Measurements from ENCODE around the gene LMX1A.

Gene LMX1A

DNA sequence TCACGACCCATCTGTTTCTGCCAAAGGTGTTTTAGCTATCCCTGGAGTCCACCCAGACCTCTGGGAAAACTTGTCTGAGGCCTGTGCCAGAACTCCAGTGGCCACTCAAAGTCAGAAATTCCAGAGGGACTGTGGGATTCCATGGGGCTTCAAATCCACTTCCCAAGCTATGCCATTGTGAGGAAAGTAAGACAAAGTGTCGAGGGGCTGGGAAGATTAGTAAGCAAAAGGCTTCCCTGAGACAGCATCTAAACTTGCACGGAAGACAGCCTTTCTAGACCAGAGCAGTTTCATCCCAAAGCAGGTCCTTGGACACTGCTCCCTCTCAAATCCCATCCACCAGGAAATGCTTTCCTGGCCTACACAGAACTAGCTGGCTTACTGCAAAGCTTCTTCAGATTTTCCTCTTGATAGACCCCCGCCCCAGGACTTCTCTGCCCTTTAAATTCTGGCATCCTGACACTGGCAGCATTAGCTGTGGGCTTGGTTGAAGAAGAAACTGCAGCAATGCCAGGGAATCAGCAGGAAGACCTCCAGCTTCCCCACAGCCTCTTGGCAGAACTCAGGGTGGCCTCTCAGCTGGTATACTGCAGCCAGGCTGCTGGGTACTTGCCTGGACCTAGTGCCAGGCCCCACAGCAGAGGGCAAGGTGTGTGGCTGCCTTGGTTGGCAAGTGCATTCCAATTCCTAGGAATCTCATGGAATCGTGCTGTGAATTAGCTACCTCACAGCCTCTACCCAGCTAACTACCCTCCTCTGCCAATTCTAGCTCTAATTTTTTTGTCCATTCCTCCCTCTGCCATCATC lies 27.3 kb upstream of the LMX1A start:
- ChIA-PET POLR2A (no interaction called here), CTCF (interaction anchor here (1.1 to 6.7 kb wide), 3 partner anchors 9 to 209 kb away, joined by 4 to 54 read pairs (median 28); no protein-coding TSS in a partner anchor)

DNA sequence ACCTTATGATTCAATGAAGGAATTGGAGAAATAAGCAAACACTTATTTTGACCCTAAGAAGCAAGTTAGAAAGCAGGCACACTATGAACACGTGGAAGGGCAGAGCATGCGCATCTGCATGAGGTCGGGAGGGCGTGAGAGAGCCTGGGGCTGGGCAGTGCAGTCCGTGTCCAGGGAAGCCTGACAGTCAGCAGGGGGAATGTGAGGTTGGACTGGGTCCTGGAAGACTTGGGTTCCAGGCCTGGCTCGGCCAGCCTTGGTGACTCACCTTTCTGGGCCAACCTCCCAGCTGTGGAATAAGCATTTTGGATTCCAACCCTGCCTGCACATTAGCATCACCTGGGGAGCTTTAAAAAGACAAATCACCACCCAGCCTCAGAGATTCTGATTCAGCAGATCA lies 26.6 kb upstream of the LMX1A start:
- ChIA-PET POLR2A (no interaction called here), CTCF (interaction anchor here (1.1 to 6.7 kb wide), 3 partner anchors 10 to 209 kb away, joined by 4 to 54 read pairs (median 28); no protein-coding TSS in a partner anchor)
- TF ChIP-seq, protein P1, sequence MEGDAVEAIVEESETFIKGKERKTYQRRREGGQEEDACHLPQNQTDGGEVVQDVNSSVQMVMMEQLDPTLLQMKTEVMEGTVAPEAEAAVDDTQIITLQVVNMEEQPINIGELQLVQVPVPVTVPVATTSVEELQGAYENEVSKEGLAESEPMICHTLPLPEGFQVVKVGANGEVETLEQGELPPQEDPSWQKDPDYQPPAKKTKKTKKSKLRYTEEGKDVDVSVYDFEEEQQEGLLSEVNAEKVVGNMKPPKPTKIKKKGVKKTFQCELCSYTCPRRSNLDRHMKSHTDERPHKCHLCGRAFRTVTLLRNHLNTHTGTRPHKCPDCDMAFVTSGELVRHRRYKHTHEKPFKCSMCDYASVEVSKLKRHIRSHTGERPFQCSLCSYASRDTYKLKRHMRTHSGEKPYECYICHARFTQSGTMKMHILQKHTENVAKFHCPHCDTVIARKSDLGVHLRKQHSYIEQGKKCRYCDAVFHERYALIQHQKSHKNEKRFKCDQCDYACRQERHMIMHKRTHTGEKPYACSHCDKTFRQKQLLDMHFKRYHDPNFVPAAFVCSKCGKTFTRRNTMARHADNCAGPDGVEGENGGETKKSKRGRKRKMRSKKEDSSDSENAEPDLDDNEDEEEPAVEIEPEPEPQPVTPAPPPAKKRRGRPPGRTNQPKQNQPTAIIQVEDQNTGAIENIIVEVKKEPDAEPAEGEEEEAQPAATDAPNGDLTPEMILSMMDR (IDR thresholded peaks at IDR 0.05; ENCODE audit: insufficient read depth, low read length, missing control alignments): no peak
- no peak overlapping the region for H3K4me3 ChIP-seq (ENCODE audit: low read depth, low read length)
- no peak for DNase-seq (ENCODE audit: low read depth, low spot score)

More for the DNA sequence above, 27.3 kb upstream of the LMX1A start:
- TF ChIP-seq, protein P1 (IDR thresholded peaks at IDR 0.05; ENCODE audit: insufficient read depth, low read length, missing control alignments): no peak
- H3K4me3 ChIP-seq (ENCODE audit: low read depth, low read length): no peak overlapping the region
- no peak for DNase-seq (ENCODE audit: low read depth, low spot score)

DNA sequence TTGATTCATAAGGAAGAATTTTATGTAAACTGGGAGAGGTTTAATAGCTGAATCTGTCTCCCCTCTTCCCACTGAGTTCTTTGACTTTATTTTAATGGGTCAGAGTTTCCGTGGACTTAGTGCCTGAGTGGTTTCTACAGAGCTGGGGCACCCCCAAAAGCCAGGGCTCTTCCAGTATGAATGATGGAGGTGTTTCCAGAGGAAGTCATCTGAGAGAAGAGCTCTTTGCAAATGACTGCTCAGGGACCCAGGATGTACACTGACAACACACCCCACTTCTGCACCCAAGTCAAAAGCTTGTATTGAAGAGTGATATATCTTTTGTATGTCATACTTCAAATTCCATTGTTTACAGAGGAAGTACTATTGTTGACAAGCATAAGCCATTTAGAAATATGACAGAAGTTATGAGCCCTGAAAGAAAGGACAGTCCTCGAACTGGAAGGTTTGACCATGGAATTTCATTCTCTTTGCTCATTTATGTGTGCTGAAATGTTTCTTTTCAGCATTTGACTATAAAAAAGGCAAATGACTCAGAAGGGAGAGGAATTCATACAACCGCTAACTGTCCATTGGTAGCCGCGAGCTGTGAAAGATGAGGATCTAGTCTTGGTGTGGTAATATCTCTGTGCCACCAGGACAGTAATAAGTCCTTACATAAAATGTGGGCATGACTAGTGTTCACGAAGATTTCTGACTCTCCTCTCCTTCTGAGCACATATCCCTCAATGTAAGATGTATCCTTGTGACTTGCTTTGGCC lies 25.4 kb upstream of the LMX1A start:
- TF ChIP-seq, protein P1 (IDR thresholded peaks at IDR 0.05; ENCODE audit: insufficient read depth, low read length, missing control alignments): no peak
- ChIA-PET CTCF (interaction anchor here (1.1 to 6.7 kb wide), 3 partner anchors 11 to 211 kb away, joined by 4 to 54 read pairs (median 28); no protein-coding TSS in a partner anchor), POLR2A (no interaction called here)
- no peak for DNase-seq (ENCODE audit: low read depth, low spot score)
- no peak overlapping the region for H3K4me3 ChIP-seq (ENCODE audit: low read depth, low read length)

DNA sequence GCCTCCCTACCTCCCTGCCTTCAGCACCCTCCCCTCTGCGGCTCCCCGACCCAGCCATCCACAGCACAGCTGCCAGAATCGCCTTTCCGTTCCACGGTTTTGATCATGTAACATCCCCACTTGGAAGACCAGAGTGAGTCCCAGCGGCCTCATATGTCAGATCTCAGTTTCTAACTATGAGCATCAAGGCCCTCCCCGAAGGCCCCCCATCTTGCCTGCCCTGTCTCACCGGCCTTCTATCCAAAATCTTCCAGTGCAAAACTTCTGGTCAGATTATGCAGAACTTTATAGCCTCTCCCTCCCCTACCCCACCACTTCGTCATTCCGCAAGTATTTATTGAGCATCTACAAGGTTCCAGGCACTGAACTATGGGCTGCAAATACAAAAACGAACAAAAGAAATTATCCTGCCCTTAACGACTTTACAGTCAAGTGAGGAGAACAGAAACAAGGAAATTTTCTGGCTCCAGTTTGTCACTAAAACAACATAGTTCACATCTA lies 20.3 kb upstream of the LMX1A start:
- no peak for DNase-seq (ENCODE audit: low read depth, low spot score)
- CTCF ChIA-PET: interaction anchor here (1.4 to 2.8 kb wide), 3 partner anchors 9 to 16 kb away, joined by 3 to 23 read pairs (median 16); no protein-coding TSS in a partner anchor
- peak overlapping the region; percentile 37 for H3K4me3 ChIP-seq (ENCODE audit: low read depth, low read length)
- TF ChIP-seq, protein P1 (IDR thresholded peaks at IDR 0.05; ENCODE audit: insufficient read depth, low read length, missing control alignments): no peak
- POLR2A ChIA-PET: no interaction called here

DNA sequence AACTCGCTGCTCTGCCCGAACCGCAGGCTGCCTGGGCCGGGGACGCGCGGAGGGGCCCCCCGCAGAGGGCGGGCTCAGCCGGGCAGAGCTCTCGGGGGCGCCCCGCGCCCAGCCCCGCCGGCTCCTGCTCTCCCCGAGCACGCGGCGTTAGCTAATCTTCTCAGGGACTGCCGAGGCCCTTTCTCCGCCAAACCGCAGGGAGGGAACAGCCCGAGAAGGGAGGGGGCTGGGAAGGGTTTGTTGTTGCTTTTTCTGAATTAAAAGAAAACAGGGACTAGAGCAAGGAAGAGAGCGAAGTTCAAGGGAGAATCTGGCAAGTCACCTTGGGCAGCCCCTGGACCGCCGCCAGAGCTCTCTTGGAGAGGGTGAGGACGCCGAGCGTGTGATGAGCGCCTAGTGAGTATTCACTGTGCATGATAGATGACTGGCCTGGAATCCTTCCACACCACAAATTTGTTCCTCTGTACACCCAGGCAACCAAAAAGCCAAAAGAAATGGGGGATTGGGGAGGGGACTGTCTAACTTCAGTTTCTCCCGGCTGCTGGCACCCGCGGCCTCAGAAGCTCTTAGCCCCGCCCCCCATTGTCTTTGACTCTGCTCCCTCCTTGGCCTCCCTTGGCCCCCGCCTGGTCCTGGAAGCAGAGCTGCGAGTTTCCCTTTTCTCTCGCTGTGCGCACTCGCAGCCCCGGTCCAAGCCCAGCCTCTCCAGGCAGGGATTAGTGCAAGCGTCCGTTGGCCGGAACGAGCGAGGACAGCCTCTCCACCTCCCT lies 19.7 kb upstream of the LMX1A start:
- H3K4me3 ChIP-seq (ENCODE audit: low read depth, low read length): peak overlapping the region; percentile 37
- no peak for DNase-seq (ENCODE audit: low read depth, low spot score)
- CTCF ChIA-PET: interaction anchor here (1.4 to 2.8 kb wide), 3 partner anchors 8 to 17 kb away, joined by 3 to 23 read pairs (median 16); no protein-coding TSS in a partner anchor
- TF ChIP-seq, protein P1 (IDR thresholded peaks at IDR 0.05; ENCODE audit: insufficient read depth, low read length, missing control alignments): no peak
- POLR2A ChIA-PET: no interaction called here
